Glomerular visceral epithelial cell (primary cell): ENCODE data around the gene GRIN1.
A peak's percentile ranks its signal among the peaks of the same experiment; 100 is the strongest.
"Not testable (repeated sequence)": the region's sequence is repeated elsewhere in the genome, so short reads cannot be mapped to it uniquely, and the experiment has no call there.

Experiments
- DNase-seq: peaks from one replicate; pipeline ENCODE4 v3.0.0-alpha.2; 2016; ENCODE audit errors: extremely low spot score

GRIN1 gene

GRCh38 chr9:137111788-137112563 is 27.0 kb upstream of the GRIN1 start:
- DNase-seq = no peak

DNA sequence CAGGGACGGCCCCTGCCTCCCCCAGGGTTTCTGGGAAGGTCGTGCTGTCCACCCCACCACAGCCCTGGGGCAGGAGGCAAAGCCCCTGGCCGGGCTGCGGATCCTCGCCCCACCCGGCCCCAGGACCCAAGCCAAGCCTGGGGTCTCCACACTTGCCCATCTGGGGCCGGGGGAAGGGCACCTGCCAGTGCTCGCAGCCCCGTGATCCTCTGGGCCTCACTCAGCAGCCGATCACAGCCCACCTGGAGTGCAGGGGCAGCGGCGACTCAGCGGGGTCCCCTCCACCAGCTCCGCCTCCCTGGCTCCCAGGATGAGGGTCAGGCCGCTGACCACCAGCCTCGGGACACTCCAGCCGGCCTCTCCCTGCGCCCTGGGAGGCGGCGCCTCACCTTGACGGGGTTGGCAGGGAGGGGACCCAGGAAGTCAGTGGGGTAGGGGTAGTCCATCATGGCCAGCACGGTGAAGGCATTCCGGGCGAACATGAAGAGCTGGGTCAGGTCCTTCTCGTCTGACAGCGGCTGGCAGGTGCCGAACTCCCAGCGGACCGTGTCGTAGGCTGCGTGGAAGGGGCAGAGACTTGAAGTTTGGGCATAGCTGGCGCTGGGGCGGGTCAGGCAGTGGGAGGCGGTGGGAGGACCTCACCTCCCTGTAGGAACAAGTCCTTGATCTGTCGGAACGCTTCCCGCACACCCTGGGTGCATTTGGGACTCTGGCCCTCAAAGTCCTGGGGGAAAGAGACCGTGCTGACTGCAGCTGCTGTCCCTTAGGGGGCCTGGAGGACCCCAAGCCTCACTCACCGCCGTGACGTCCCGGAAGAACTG is 26.2 kb upstream of the GRIN1 start:
- no peak for DNase-seq

GRCh38 chr9:137113385-137114159 is 25.4 kb upstream of the GRIN1 start:
- no peak for DNase-seq

GRCh38 chr9:137114220-137114612 is 24.7 kb upstream of the GRIN1 start:
- no peak for DNase-seq

GRCh38 chr9:137114613-137115393 is 24.2 kb upstream of the GRIN1 start, which contains the start of gene DPP7:
Gene DPP7 (minus strand): TSS chr9:137114733. CDS start chr9:137114713, 20 bp downstream.
- peak; percentile 47 for DNase-seq

DNA sequence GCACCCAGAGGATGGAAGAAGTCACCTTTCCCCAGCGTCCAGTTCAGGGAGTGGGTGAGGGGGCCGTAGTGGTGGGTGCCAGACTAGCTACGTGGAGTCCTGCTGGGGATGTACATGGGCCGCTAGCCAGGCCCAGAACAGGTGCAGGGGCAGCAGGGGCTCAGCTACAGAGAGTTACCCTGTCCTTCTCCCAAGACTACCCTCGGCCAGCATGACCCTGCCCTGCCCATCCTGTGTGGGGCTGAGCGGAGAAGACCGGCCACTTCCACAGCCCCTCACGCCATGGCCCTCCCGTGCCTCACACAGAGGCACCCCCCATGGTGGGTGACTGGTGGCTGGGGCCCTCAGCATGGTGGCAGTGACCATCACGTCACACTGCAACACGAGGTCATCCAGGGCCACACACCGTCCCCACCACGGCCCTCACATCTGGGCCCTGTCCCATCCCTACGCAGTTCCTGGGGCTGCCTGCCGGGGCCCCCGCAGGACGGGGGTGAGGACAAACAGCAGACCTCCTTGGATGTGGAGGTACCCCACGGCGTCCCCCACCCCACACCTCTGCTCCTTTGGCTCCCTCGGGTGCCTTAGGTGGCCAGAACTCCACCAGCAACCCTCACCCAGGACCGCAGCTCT is 23.4 kb upstream of the GRIN1 start:
- no peak for DNase-seq

DNA sequence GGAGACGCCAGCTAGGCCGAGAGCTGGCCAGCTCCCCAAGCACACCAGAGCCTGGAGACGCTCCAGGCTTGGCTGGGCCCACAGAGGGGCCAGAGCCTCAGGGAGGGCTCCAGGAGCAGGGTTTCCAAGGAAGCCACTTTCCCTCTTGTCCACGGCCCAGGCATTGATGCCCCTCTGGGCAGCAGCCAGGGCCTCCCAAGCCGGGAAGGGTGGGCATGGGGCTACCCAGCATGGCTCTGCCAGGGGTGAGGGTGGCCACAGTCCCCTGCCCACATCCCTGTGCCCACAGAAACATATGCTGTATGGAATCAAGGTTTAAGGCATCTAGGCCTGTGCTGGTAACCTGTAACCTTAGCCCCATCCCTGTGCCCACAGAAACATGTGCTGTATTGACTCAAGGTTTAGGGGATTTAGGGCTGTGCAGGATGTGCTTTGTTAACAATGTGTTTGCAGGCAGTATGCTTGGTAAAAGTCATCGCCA is 22.9 kb upstream of the GRIN1 start:
- no peak for DNase-seq

- no peak for DNase-seq
Observed at GRCh38 chr9:137116728-137117127, 22.2 kb upstream of the GRIN1 start.

DNA sequence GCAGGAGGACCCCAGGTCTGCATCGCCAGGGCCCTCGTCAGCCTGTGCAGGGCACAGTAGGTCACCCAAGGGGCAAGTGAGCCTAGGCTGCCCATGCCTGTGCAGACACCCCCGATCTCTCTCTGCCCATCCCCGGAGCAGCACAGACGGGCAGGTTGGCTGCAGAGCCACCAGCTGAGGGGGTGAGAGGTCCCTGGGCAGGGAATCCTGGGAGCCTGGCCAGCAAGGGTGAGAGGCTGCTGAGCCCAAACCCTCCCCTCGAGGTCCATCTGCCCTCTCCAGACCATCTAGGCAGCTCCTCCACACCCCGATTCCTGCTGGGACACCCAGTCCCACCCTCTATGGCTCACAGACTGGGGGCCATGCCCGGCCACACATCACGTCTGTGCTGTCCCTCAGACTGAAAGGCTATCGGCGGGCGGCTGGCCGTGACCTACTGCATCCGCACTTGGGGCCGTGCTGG is 21.7 kb upstream of the GRIN1 start:
- DNase-seq = no peak

DNA sequence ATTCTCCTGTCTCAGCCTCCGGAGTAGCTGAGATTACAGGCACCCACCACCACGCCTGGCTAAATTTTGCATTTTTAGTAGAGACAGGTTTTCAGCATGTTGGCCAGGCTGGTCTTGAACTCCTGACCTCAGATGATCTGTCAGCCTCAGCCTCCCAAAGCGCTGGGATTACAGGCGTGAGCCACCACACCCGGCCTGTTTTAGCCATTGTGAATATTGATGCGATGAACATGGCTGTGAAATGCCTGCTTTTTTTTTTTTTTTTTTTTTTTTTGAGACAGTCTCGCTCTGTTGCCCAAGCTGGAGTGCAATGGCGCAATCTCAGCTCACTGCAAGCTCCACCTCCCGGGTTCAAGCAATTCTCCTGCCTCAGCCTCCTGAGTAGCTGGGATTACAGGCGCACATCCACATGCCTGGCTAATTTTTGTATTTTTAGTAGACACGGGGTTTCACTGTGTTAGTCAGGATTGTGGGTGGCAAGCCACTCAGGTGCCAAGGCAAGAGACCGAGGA is 20.8 kb upstream of the GRIN1 start:
- DNase-seq = not testable (repeated sequence)

DNA sequence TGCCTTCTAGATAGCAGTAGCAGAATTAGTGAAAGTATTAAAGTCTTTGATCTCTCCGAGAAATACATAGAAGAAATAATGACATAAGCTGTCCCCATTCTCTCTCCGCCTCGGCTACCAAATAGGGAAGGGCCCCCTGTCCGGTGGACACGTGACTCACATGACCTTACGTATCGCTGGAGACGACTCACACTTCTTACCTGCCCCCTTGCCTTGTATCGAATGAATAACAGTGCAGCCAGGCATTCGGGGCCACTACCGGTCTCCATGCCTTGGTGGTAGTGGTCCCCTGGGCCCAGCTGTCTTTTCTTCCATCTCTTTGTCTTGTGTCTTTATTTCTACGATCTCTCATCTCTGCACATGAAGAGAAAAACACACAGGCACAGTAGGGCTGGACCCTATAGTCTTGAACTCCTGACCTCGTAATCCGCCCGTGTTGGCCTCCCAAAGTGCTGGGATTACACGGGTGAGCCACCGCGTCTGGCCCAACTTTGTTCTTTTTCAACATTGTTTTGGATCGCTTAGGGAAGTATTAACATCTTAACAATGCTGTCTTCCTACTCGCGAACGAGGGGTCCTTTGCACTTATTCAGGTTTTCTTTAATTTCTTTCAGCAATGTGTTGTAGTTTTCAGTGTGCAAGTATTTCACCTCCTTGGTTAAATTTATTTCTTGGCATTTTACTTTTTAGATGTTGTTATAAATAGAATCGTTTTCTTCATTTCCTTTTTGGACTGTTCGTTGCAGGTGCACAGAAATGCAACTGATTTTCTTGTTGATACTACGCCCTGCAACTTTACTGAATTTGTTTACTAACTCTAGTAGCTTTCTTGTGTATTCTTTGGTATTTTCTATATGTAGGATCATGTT is 16.8 kb upstream of the GRIN1 start:
- not testable (repeated sequence) for DNase-seq

GRCh38 chr9:137122796-137123467 is 16.0 kb upstream of the GRIN1 start:
- not testable (repeated sequence) for DNase-seq

GRCh38 chr9:137123468-137123837 is 15.5 kb upstream of the GRIN1 start:
- no peak for DNase-seq

DNA sequence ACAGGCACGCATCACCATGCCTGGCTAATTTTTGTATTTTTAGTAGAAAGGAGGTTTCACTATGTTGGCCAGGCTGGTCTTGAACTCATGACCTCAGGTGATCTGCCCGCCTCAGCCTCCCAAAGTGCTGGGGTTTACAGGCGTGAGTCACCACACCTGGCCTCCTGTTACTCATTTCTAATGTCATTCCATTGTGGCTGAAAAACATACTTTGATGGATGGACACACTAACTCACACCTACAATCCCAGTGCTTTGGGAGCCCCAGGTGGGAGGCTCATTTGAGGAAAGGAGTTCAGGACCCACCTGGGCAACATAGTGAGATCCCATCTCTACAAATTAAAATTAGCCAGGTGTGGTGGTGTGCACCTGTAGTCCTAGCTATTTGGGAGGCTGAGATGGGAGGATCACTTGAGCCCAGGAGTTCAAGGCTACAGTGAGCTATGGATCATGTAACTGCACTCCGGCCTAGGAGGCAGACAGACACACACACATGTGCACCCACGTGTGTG is 14.9 kb upstream of the GRIN1 start:
- not testable (repeated sequence) for DNase-seq

- no peak for DNase-seq
Observed at GRCh38 chr9:137126786-137127185, 12.2 kb upstream of the GRIN1 start.

DNA sequence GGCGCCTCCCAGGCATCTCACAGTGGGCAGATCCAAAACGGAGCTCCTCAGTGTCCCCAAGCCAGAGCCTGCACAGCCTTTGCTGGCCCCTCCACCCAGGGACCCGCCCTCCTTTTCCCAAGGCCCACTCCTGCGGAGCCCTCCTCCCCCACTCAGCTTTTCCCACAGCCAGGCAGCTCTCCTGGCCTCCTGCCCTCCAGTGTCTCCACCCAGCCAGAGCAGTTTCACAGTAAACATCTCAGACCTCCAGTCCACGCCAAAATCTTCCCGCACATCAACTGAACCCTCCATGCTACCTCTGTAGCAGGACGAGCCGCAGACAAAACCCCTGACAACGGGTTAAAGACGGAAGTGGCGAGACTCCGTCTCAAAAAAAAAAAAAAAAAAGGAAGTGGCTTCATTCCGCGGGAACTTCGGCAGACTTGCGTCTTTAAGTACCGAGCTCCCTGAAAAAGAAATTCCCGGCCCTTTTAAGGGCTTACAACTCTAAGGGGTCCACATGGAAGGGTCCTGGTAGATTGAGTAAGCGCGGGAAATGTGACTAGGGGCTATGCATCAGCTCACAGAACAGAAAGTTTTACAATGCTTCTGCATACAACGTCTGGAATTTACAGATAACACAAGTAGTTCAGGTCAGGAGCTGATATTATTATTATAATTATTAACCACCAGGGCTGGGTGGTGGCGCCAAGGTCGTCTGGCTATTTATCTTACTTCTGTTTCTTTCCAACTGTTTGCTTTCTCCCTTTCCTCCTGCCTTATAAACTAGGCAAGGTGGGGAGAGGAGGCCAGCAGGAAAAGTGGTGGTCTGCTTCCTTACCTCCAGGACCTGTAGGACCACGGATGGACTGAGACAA is 11.4 kb upstream of the GRIN1 start:
- DNase-seq = no peak

GRCh38 chr9:137128158-137128861 is 10.6 kb upstream of the GRIN1 start:
- DNase-seq = no peak
